Effector memory CD8-positive, alpha-beta T cell (primary cell): ENCODE data around the gene FSIP1.

ENCODE experiments used
- ATAC-seq: fragments of 150-1000 bp; cut with Tn5 transposase; replicated peaks from 2 replicates; pipeline ENCODE4 v1.10.0; 2021; ENCODE audit warnings: mild to moderate bottlenecking, moderate library complexity
- DNase-seq, 3 experiments: peaks; one replicate each; pipeline ENCODE4 v3.0.0; 2021
- H3K27ac Mint-ChIP-seq, 2 donors: one replicate each; pipeline ENCODE4 v1.8.0; 2022; ENCODE audit warnings: mild to moderate bottlenecking in 2 of 2, mixed read lengths in 2 of 2, moderate library complexity in 2 of 2
- H3K27me3 Mint-ChIP-seq, 2 donors: one replicate each; pipeline ENCODE4 v1.8.0; 2022; ENCODE audit warnings: mixed read lengths in 2 of 2
- H3K36me3 Mint-ChIP-seq: one replicate; pipeline ENCODE4 v1.8.0; 2022; ENCODE audit warnings: mild to moderate bottlenecking, moderate library complexity, mixed read lengths; ENCODE audit not compliant: insufficient read depth
- H3K4me1 Mint-ChIP-seq, 2 donors: one replicate each; pipeline ENCODE4 v1.8.0; 2022; ENCODE audit warnings: low read depth in 2 of 2, mixed read lengths in 2 of 2
- H3K4me3 Mint-ChIP-seq, 2 donors: one replicate each; pipeline ENCODE4 v1.8.0; 2022; ENCODE audit warnings: mild to moderate bottlenecking in 2 of 2, mixed read lengths in 2 of 2, moderate library complexity in 2 of 2
- H3K9me3 Mint-ChIP-seq, 2 donors: one replicate each; pipeline ENCODE4 v1.8.0; 2022; ENCODE audit warnings: mixed read lengths in 2 of 2

Gene FSIP1

GRCh38 chr15:39801641-39802309, 19.1 kb upstream of the FSIP1 start:
- no peaks in the 10 kb centered on the region for H3K4me1 Mint-ChIP-seq
- ATAC-seq: no peak
- peaks cover 42 to 66% of the 10 kb centered on the region in 2 donors for H3K27me3 Mint-ChIP-seq
- H3K4me3 Mint-ChIP-seq: no peak overlapping the region
- H3K9me3 Mint-ChIP-seq: no peaks in the 10 kb centered on the region
- no peak overlapping the region for H3K27ac Mint-ChIP-seq
- DNase-seq: no peak
- H3K36me3 Mint-ChIP-seq: peaks cover 2% of the 10 kb centered on the region

- no peaks in the 10 kb centered on the region for H3K4me1 Mint-ChIP-seq
- peaks cover 63 to 88% of the 10 kb centered on the region in 2 donors for H3K27me3 Mint-ChIP-seq
- peaks cover 2% of the 10 kb centered on the region for H3K36me3 Mint-ChIP-seq
- DNase-seq (no peak), ATAC-seq (no peak)
- H3K4me3 Mint-ChIP-seq: no peak overlapping the region
- H3K9me3 Mint-ChIP-seq: no peaks in the 10 kb centered on the region
- H3K27ac Mint-ChIP-seq: no peak overlapping the region
These were observed 16.9 kb upstream of the FSIP1 start for GRCh38 chr15:39799552-39800011.

- no peak overlapping the region for H3K27ac Mint-ChIP-seq
- no peak for DNase-seq
- H3K4me3 Mint-ChIP-seq: no peak overlapping the region
- H3K9me3 Mint-ChIP-seq: no peaks in the 10 kb centered on the region
- ATAC-seq: no peak
- no peaks in the 10 kb centered on the region for H3K4me1 Mint-ChIP-seq
- peaks cover 2% of the 10 kb centered on the region for H3K36me3 Mint-ChIP-seq
- H3K27me3 Mint-ChIP-seq: peaks cover 67 to 82% of the 10 kb centered on the region in 2 donors
These were observed 15.7 kb upstream of the FSIP1 start for GRCh38 chr15:39798382-39798781.

GRCh38 chr15:39797407-39797806, 14.8 kb upstream of the FSIP1 start:
- Mint-ChIP-seq H3K27me3 (peaks cover 65 to 78% of the 10 kb centered on the region in 2 donors), H3K4me1 (no peaks in the 10 kb centered on the region), H3K36me3 (peaks cover 2% of the 10 kb centered on the region), H3K4me3 (no peak overlapping the region), H3K27ac (no peak overlapping the region), H3K9me3 (no peaks in the 10 kb centered on the region)
- DNase-seq (no peak), ATAC-seq (no peak)

- no peaks in the 10 kb centered on the region for H3K9me3 Mint-ChIP-seq
- H3K36me3 Mint-ChIP-seq: peaks cover 2% of the 10 kb centered on the region
- no peak overlapping the region for H3K4me3 Mint-ChIP-seq
- no peak overlapping the region for H3K27ac Mint-ChIP-seq
- no peaks in the 10 kb centered on the region for H3K4me1 Mint-ChIP-seq
- no peak for ATAC-seq
- no peak for DNase-seq
- H3K27me3 Mint-ChIP-seq: peaks cover 59 to 71% of the 10 kb centered on the region in 2 donors
These were observed 14.0 kb upstream of the FSIP1 start for GRCh38 chr15:39796601-39797000.

DNA sequence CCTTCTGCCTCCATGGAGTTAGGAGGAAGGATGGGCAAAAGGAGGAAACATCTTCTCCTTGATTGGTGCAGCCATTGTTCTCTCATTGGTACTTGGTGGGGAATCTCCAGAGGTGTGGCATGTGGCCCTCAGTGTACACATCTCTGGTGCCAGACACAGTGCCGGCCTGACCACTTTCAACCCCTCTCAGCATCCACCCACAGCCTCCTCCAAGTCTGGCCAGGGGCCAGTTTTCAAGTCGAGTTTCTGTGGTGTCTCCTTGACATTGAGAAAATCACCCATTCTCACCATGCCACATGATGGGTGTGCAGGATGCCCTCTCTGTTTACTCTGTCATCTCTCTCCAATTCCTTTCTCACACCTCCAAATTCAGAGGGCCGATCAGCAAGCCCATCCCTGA, 12.8 kb upstream of the FSIP1 start:
- DNase-seq (no peak), ATAC-seq (no peak)
- Mint-ChIP-seq H3K9me3 (no peaks in the 10 kb centered on the region), H3K27ac (no peak overlapping the region), H3K4me3 (no peak overlapping the region), H3K27me3 (peaks cover 47 to 60% of the 10 kb centered on the region in 2 donors), H3K4me1 (no peaks in the 10 kb centered on the region), H3K36me3 (no peaks in the 10 kb centered on the region)

DNA sequence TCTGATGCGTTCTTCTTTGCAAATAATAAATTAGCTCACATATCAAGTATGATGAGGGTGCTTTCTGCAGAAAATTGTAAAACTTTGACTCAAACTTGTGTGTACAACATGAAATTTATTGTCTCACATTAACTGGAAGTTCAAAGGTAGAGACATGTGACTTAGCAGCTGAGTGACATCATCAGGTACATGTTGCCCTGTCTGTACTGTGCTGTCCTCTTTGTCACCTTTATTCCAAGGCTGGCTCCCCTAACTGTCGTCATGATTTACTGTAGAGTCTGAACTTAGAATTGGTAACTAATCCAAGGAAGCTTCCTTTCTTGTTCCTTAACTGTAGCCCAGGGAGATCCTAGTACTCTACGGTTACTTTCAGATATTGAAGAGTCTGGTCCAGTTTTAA, 12.3 kb upstream of the FSIP1 start:
- no peak overlapping the region for H3K4me3 Mint-ChIP-seq
- DNase-seq: no peak

DNA sequence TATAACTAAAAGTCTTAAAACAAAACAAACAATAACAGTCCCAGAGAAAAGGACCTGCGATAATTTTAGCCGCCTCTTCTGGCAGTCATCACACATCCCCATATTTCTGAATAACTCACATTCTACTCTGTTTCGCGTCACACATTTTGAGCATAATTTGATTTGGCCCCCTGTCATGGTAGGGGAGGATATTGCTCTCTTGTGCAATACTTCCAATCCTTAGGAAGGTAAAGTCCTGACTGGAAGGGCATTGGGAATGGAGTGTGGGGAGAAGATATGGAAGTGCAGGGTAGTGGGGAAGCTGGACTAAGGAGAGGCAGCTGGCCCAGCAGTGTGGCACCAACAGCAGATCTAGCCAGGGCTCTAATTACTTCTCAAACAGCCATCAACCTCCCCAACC, 11.3 kb upstream of the FSIP1 start:
- H3K4me1 Mint-ChIP-seq: no peaks in the 10 kb centered on the region
- H3K27me3 Mint-ChIP-seq: peaks cover 32 to 44% of the 10 kb centered on the region in 2 donors
- no peak for DNase-seq
- no peaks in the 10 kb centered on the region for H3K9me3 Mint-ChIP-seq
- H3K4me3 Mint-ChIP-seq: no peak overlapping the region
- no peak for ATAC-seq
- no peak overlapping the region for H3K27ac Mint-ChIP-seq
- no peaks in the 10 kb centered on the region for H3K36me3 Mint-ChIP-seq

More for the DNA sequence above, 12.3 kb upstream of the FSIP1 start:
- no peak for ATAC-seq
- no peaks in the 10 kb centered on the region for H3K36me3 Mint-ChIP-seq
- H3K9me3 Mint-ChIP-seq: no peaks in the 10 kb centered on the region
- no peaks in the 10 kb centered on the region for H3K4me1 Mint-ChIP-seq
- H3K27ac Mint-ChIP-seq: no peak overlapping the region
- H3K27me3 Mint-ChIP-seq: peaks cover 42 to 55% of the 10 kb centered on the region in 2 donors

DNA sequence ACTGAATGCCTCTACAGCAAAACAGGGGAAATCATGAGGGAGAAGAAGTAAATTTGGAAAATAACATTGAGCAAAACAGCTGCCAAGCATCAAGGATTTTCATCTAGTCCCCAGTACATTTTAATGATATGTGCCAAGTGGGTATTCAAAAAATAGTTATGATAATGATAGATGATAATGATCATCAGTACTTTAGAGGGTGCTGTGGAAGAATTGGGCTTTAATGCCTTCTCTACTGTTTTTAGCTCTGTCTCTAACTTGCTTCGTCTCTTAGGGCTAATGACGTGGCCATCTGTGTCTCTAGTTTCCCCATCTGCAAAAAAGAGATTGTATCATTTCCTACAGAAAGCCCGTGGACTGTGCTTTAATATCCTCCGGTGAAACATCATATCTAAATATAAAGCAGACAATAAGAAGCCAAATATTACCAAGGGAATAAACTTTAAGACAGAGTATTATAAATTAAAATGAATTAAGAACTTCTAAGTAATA, 10.2 kb upstream of the FSIP1 start:
- DNase-seq (no peak), ATAC-seq (no peak)
- Mint-ChIP-seq H3K4me3 (no peak overlapping the region), H3K27ac (no peak overlapping the region), H3K36me3 (no peaks in the 10 kb centered on the region), H3K9me3 (no peaks in the 10 kb centered on the region), H3K4me1 (no peaks in the 10 kb centered on the region), H3K27me3 (peaks cover 32 to 34% of the 10 kb centered on the region in 2 donors)

DNA sequence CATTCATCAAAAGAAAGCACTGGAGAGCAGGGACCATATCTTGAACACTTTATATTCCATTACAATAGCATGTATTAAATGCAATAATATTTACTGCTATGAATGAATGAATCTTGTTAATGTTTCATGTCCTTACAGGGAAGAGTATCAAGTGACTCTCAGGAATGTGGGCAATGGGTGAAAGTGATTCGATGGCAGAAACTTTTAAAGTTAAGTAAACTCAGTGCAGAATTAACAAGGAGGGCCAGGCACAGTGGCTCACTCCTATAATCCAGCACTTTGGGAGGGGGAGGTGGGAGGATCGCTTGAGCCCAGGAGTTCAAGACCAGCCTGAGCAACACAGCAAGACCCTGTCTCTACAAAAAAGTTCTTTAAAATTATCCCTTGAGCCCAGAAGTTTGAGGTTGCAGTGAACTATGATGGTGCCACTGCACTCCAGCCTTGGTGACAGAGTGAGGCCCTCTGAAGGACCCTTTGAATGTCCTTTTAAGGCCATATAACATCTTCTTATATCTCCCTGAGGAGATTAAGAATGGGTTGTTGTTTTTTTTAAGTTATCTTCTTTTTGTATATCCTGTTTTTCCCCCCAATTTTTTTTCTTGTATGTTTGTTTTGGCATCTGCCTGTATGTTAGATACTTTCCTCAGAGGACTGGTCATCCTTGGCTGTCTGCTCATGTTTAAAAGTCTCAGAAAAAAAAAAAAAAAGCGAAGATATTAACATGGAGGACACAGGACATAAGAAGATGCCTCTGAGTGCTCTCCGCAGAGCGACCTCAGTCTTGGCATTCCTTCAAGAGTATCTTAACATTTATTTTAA, 9.6 kb upstream of the FSIP1 start:
- H3K4me3 Mint-ChIP-seq: no peak overlapping the region
- no peak for ATAC-seq
- H3K4me1 Mint-ChIP-seq: no peaks in the 10 kb centered on the region
- DNase-seq: no peak
- H3K36me3 Mint-ChIP-seq: no peaks in the 10 kb centered on the region
- peaks cover 27 to 32% of the 10 kb centered on the region in 2 donors for H3K27me3 Mint-ChIP-seq
- H3K9me3 Mint-ChIP-seq: no peaks in the 10 kb centered on the region
- H3K27ac Mint-ChIP-seq: no peak overlapping the region

GRCh38 chr15:39789736-39790135, 7.1 kb upstream of the FSIP1 start:
- no peak overlapping the region for H3K4me3 Mint-ChIP-seq
- H3K36me3 Mint-ChIP-seq: no peaks in the 10 kb centered on the region
- H3K9me3 Mint-ChIP-seq: no peaks in the 10 kb centered on the region
- no peak overlapping the region for H3K27ac Mint-ChIP-seq
- DNase-seq (no peak), ATAC-seq (no peak)
- H3K27me3 Mint-ChIP-seq: peaks cover 2 to 9% of the 10 kb centered on the region in 2 donors
- H3K4me1 Mint-ChIP-seq: peaks cover 9 to 15% of the 10 kb centered on the region in 2 donors

- H3K36me3 Mint-ChIP-seq: no peaks in the 10 kb centered on the region
- no peaks in the 10 kb centered on the region for H3K9me3 Mint-ChIP-seq
- DNase-seq (no peak), ATAC-seq (no peak)
- H3K4me1 Mint-ChIP-seq: peaks cover 10 to 19% of the 10 kb centered on the region in 2 donors
- no peak overlapping the region for H3K27ac Mint-ChIP-seq
- peaks cover 0 to 1% of the 10 kb centered on the region in 2 donors for H3K27me3 Mint-ChIP-seq
- H3K4me3 Mint-ChIP-seq: no peak overlapping the region
These were observed 6.3 kb upstream of the FSIP1 start for GRCh38 chr15:39788800-39789565.

GRCh38 chr15:39788108-39788507, 5.5 kb upstream of the FSIP1 start:
- DNase-seq (no peak), ATAC-seq (no peak)
- H3K27me3 Mint-ChIP-seq: no peaks in the 10 kb centered on the region
- H3K4me3 Mint-ChIP-seq: no peak overlapping the region
- H3K27ac Mint-ChIP-seq: no peak overlapping the region
- H3K4me1 Mint-ChIP-seq: peaks cover 17 to 26% of the 10 kb centered on the region in 2 donors
- H3K36me3 Mint-ChIP-seq: no peaks in the 10 kb centered on the region
- no peaks in the 10 kb centered on the region for H3K9me3 Mint-ChIP-seq
